Measurements from ENCODE around the gene HUWE1.

- no peak for TF ChIP-seq POLR2AphosphoS5 (IDR thresholded peaks at IDR 0.05)
- TF ChIP-seq CTCF (IDR thresholded peaks at IDR 0.05), result no peak
- TF ChIP-seq POLR2A (IDR thresholded peaks at IDR 0.05), result no peak
- no peak for TF ChIP-seq EP300 (IDR thresholded peaks at IDR 0.05)
Observed at GRCh38 chrX:53631156-53631555, 55.4 kb downstream of the HUWE1 start.

Data from upper lobe of left lung (tissue), 4 donors.